CD4-positive, alpha-beta T cell treated with Interleukin-21 for 1 hour (primary cell): ENCODE data around the gene NPY5R.

Source experiments
- DNase-seq: peaks from one replicate; pipeline ENCODE4 v3.0.0-alpha.2; 2020

NPY5R gene

GRCh38 chr4:163385466-163385865 is 41.8 kb downstream of the NPY5R start:
- DNase-seq = no peak

GRCh38 chr4:163391756-163392155 is 48.1 kb downstream of the NPY5R start:
- DNase-seq = no peak

- no peak for DNase-seq
Observed at GRCh38 chr4:163392328-163392727, 48.6 kb downstream of the NPY5R start.

- no peak for DNase-seq
Observed at GRCh38 chr4:163393471-163393870, 49.8 kb downstream of the NPY5R start.

- DNase-seq = no peak
Observed at GRCh38 chr4:163395055-163395454, 51.4 kb downstream of the NPY5R start.

GRCh38 chr4:163395758-163396157 is 52.1 kb downstream of the NPY5R start:
- no peak for DNase-seq

- DNase-seq = no peak
Observed at GRCh38 chr4:163398238-163398637, 54.5 kb downstream of the NPY5R start.

- DNase-seq = no peak
Observed at GRCh38 chr4:163400911-163401310, 57.2 kb downstream of the NPY5R start.
